OCI-LY7 (cell line): ENCODE results near the gene ADAMTSL2. TPM values are rescaled to one million over a fixed set of nuclear protein-coding genes. Genes with fewer than 3 reads are reported as not detected.

ENCODE experiments used
- BruUV-seq: library from RNA; stranded (reverse); fragments of 400-500 nt; replicated peaks from 2 replicates; lab custom pipeline; 2021; lab: Mats Ljungman, UMichigan
- CTCF ChIA-PET: fragments of 300-600 bp; sonication (Branson Sonifier 250); formaldehyde crosslinking; loops from one replicate; lab custom pipeline; 2022; ENCODE audit warnings: antibody characterized with exemption; ENCODE audit not compliant: unreplicated experiment; lab: Charles Lee
- POLR2A ChIA-PET: fragments of 300-600 bp; sonication (Branson Sonifier 250); formaldehyde crosslinking; loops from one replicate; lab custom pipeline; 2022; ENCODE audit warnings: antibody characterized with exemption; lab: Charles Lee
- DNase-seq: peaks from one replicate; pipeline ENCODE4 v3.0.0-alpha.2; 2015; ENCODE audit warnings: low spot score
- H2AFZ ChIP-seq: fragments of 200-600 bp; sonication (generic), shearing (Covaris generic); 2 replicates; pipeline ENCODE4 v1.6.1; 2014; ENCODE audit warnings: mild to moderate bottlenecking, antibody characterized with exemption, low read length, moderate library complexity
- H3K27ac ChIP-seq: fragments of 200-600 bp; sonication (generic); 2 replicates; pipeline ENCODE4 v1.5.1; 2014; ENCODE audit warnings: mixed run types, low read depth, mild to moderate bottlenecking, moderate library complexity, low read length, inconsistent platforms; ENCODE audit not compliant: poor library complexity, severe bottlenecking
- H3K36me3 ChIP-seq: fragments of 200-600 bp; sonication (generic); 2 replicates; pipeline ENCODE4 v1.6.1; 2014; ENCODE audit warnings: mild to moderate bottlenecking, antibody characterized with exemption, low read length, moderate library complexity, mixed read lengths; ENCODE audit not compliant: insufficient read depth
- H3K4me1 ChIP-seq: fragments of 200-600 bp; sonication (generic); 2 replicates; pipeline ENCODE4 v1.5.1; 2014; ENCODE audit warnings: mild to moderate bottlenecking, low read length; ENCODE audit not compliant: insufficient read depth, poor library complexity, severe bottlenecking
- H3K4me2 ChIP-seq: fragments of 200-600 bp; sonication (generic); 2 replicates; pipeline ENCODE4 v1.6.1; 2014; ENCODE audit warnings: mild to moderate bottlenecking, low read length
- H3K4me3 ChIP-seq: fragments of 200-600 bp; sonication (generic); 2 replicates; pipeline ENCODE4 v1.5.1; 2014; ENCODE audit warnings: mild to moderate bottlenecking, low read depth, low read length; ENCODE audit not compliant: poor library complexity, severe bottlenecking
- H3K79me2 ChIP-seq: fragments of 200-600 bp; sonication (generic); 2 replicates; pipeline ENCODE4 v1.6.1; 2016; ENCODE audit warnings: low read depth, mild to moderate bottlenecking, low read length, moderate library complexity, mixed read lengths; ENCODE audit not compliant: insufficient read depth
- H3K9me2 ChIP-seq: fragments of 200-600 bp; sonication (generic); 2 replicates; pipeline ENCODE4 v1.6.1; 2016; ENCODE audit warnings: mild to moderate bottlenecking, low read length, mixed read lengths; ENCODE audit not compliant: insufficient read depth
- H3K9me3 ChIP-seq: fragments of 200-600 bp; sonication (generic); 2 replicates; pipeline ENCODE4 v1.6.1; 2014; ENCODE audit warnings: mild to moderate bottlenecking, mixed run types, low read length, mixed read lengths
- H4K20me1 ChIP-seq: fragments of 200-600 bp; sonication (generic); 2 replicates; pipeline ENCODE4 v1.6.1; 2014; ENCODE audit warnings: mild to moderate bottlenecking, antibody characterized with exemption, low read length, moderate library complexity, mixed read lengths; ENCODE audit not compliant: insufficient read depth
- CTCF ChIP-seq: fragments of 200-600 bp; sonication (generic); conservative IDR thresholded peaks from 2 replicates; pipeline ENCODE4 v1.5.1; 2014; ENCODE audit warnings: mild to moderate bottlenecking, antibody characterized with exemption, low read length, moderate library complexity, mixed read lengths
- EZH2phosphoT487 ChIP-seq: fragments of 200-600 bp; sonication (generic); IDR thresholded peaks from 2 replicates; pipeline ENCODE4 v1.6.1; 2018; ENCODE audit warnings: low read depth, borderline replicate concordance, mild to moderate bottlenecking, mixed run types, antibody characterized with exemption, low read length, moderate library complexity, mixed read lengths
- intact Hi-C: fragments of 100-400 bp; cut with micrococcal nuclease; formaldehyde crosslinking; loops from one replicate; pipeline ENCODE4 v1.10.0; 2022; ENCODE audit not compliant: unreplicated experiment
- total RNA-seq, 2 experiments: library from RNA; depleted of rRNA in 1 of 2; stranded (reverse); fragments of >200 nt in 1 of 2; shearing (Covaris generic) in 1 of 2; gene quantifications; 2 replicates each; pipeline ENCODE4 v1.2.3, GENCODE V29; 2014 to 2022

The ADAMTSL2 gene
- total RNA-seq, 2 experiments from 2014 or later = 0.88 TPM; not detected in 1

GRCh38 chr9:133576875-133577736 is 42.6 kb downstream of the ADAMTSL2 start:
- TF ChIP-seq EZH2phosphoT487 (no peak), CTCF (no peak)
- BruUV-seq = no TSS peak
- POLR2A ChIA-PET = no interaction called here
- H3K79me2 ChIP-seq = no peaks in the 10 kb centered on the region
- DNase-seq = no peak
- intact Hi-C loops = no loop called here
- no peak overlapping the region for H2AFZ ChIP-seq
- CTCF ChIA-PET = no interaction called here
- no peak overlapping the region for H3K4me3 ChIP-seq
- H3K4me2 ChIP-seq = peak overlapping the region; percentile 35
- no peaks in the 10 kb centered on the region for H3K9me2 ChIP-seq
- H3K27ac ChIP-seq = no peak overlapping the region
- H3K9me3 ChIP-seq = no peaks in the 10 kb centered on the region
- no peaks in the 10 kb centered on the region for H3K36me3 ChIP-seq
- peaks cover 49% of the 10 kb centered on the region for H3K4me1 ChIP-seq
- H4K20me1 ChIP-seq = no peaks in the 10 kb centered on the region

DNA sequence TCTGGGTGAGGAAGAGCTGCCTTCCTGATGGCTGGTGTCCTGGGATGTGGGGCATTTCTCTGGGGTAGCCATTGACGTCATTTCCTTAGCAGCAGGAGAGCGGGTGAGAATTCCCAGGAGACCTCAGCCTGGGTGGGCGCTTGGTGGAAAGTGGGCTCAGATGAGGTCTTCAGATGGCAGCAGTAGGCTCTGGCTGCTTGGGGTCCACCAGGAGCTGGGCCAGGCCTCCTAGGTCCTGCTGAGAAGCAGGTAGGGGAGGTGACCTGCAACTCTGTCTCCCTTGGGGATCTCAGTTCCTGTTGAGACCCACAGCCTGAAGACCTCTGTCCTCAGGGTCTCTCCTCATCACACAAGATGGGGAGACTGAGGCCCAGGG is 43.2 kb downstream of the ADAMTSL2 start:
- no TSS peak for BruUV-seq
- DNase-seq = no peak
- no peaks in the 10 kb centered on the region for H4K20me1 ChIP-seq
- peak overlapping the region; percentile 35 for H3K4me2 ChIP-seq
- no peaks in the 10 kb centered on the region for H3K36me3 ChIP-seq
- H3K4me3 ChIP-seq = no peak overlapping the region
- TF ChIP-seq EZH2phosphoT487 (no peak), CTCF (no peak)
- POLR2A ChIA-PET = no interaction called here
- CTCF ChIA-PET = no interaction called here
- no peak overlapping the region for H2AFZ ChIP-seq
- H3K79me2 ChIP-seq = no peaks in the 10 kb centered on the region
- no peaks in the 10 kb centered on the region for H3K9me2 ChIP-seq
- intact Hi-C loops = no loop called here
- peaks cover 55% of the 10 kb centered on the region for H3K4me1 ChIP-seq
- H3K27ac ChIP-seq = peak overlapping the region; percentile 94
- no peaks in the 10 kb centered on the region for H3K9me3 ChIP-seq
